HG03520 (cell line): ENCODE measurements around the gene BMAL1.

Source experiments
- ATAC-seq: cut with Tn5 transposase; IDR thresholded peaks from one replicate; pipeline ENCODE4 v1.9.1; 2021; ENCODE audit warnings: mild to moderate bottlenecking, moderate library complexity; ENCODE audit not compliant: unreplicated experiment

Gene BMAL1

GRCh38 chr11:13260963-13261588, 16.5 kb upstream of the BMAL1 start:
- no peak for ATAC-seq

- no peak for ATAC-seq
Measured at GRCh38 chr11:13261591-13262061, 16.0 kb upstream of the BMAL1 start.

- no peak for ATAC-seq
Measured at GRCh38 chr11:13262096-13262495, 15.5 kb upstream of the BMAL1 start.

- ATAC-seq, result no peak
Measured at GRCh38 chr11:13268791-13269190, 8.8 kb upstream of the BMAL1 start.

- no peak for ATAC-seq
Measured at GRCh38 chr11:13269775-13270174, 7.8 kb upstream of the BMAL1 start.

GRCh38 chr11:13271060-13271693, 6.4 kb upstream of the BMAL1 start:
- no peak for ATAC-seq

- ATAC-seq, result no peak
Measured at GRCh38 chr11:13276454-13276831, 1.1 kb upstream of the BMAL1 start.

- ATAC-seq, result peak; percentile 91
Measured at GRCh38 chr11:13276832-13277767, 490 bp upstream of the BMAL1 start.

GRCh38 chr11:13278609-13279486, 1.3 kb downstream of the BMAL1 start:
- no peak for ATAC-seq

GRCh38 chr11:13279487-13279834, 1.9 kb downstream of the BMAL1 start:
- ATAC-seq, result no peak

- ATAC-seq, result no peak
Measured at GRCh38 chr11:13280092-13280722, 2.6 kb downstream of the BMAL1 start.

GRCh38 chr11:13280777-13281176, 3.2 kb downstream of the BMAL1 start:
- ATAC-seq, result no peak

GRCh38 chr11:13283636-13284035, 6.0 kb downstream of the BMAL1 start:
- no peak for ATAC-seq

- ATAC-seq, result no peak
Measured at GRCh38 chr11:13284776-13285588, 7.4 kb downstream of the BMAL1 start.

- ATAC-seq, result no peak
Measured at GRCh38 chr11:13286279-13286821, 8.8 kb downstream of the BMAL1 start.

GRCh38 chr11:13287036-13287435, 9.4 kb downstream of the BMAL1 start:
- no peak for ATAC-seq

GRCh38 chr11:13287681-13288080, 10.1 kb downstream of the BMAL1 start:
- no peak for ATAC-seq

- ATAC-seq, result peak; percentile 40
Measured at GRCh38 chr11:13288375-13289029, 10.9 kb downstream of the BMAL1 start.

GRCh38 chr11:13289081-13289480, 11.5 kb downstream of the BMAL1 start:
- ATAC-seq, result no peak
